Gastroesophageal sphincter (tissue), 3 donors: ENCODE results near the gene EPS8L3.
A peak's percentile ranks its signal among the peaks of the same experiment; 100 is the strongest.

Experiments used
- EP300 ChIP-seq: sonication (generic); formaldehyde crosslinking; IDR thresholded peaks from one replicate; pipeline ENCODE4 v1.6.1; 2017; ENCODE audit warnings: antibody characterized with exemption, mild to moderate bottlenecking
- POLR2AphosphoS5 ChIP-seq: sonication (generic); formaldehyde crosslinking; IDR thresholded peaks from one replicate; pipeline ENCODE4 v1.6.1; 2017; ENCODE audit warnings: antibody characterized with exemption
- TF ChIP-seq, protein P1 (sequence below), 4 experiments: fragments of 200-600 bp in 2 of 4; fragments of 450-650 bp in 2 of 4; sonication (generic) in 1 of 4; IDR thresholded peaks; one replicate each; pipeline ENCODE4 v1.5.1; 2017 to 2019; ENCODE audit warnings: antibody characterized with exemption in 4 of 4, mild to moderate bottlenecking in 2 of 4, moderate library complexity in 2 of 4

DNA sequence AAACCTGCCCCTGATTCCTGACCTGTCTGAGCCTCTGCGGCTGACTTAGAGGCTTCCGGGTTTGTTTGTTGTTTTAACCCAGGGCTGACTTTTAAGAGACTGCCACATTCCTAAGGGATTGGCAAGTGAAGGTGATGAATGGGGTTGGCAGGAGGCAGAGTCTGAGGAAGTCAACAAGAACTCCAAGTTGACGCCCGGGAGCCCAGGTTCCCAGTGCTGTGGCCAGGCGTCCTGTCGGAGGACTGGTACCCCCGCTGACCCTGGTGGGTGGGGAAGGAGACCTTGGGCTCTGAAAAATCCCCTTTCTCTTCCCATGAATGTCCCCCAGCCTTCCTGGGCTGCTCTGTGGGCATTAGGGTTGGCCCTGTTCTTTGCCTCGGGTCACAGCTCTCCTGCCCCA, 19.7 kb upstream of the EPS8L3 start:
- TF ChIP-seq, protein P1, sequence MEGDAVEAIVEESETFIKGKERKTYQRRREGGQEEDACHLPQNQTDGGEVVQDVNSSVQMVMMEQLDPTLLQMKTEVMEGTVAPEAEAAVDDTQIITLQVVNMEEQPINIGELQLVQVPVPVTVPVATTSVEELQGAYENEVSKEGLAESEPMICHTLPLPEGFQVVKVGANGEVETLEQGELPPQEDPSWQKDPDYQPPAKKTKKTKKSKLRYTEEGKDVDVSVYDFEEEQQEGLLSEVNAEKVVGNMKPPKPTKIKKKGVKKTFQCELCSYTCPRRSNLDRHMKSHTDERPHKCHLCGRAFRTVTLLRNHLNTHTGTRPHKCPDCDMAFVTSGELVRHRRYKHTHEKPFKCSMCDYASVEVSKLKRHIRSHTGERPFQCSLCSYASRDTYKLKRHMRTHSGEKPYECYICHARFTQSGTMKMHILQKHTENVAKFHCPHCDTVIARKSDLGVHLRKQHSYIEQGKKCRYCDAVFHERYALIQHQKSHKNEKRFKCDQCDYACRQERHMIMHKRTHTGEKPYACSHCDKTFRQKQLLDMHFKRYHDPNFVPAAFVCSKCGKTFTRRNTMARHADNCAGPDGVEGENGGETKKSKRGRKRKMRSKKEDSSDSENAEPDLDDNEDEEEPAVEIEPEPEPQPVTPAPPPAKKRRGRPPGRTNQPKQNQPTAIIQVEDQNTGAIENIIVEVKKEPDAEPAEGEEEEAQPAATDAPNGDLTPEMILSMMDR (IDR thresholded peaks at IDR 0.05) = no peak
- TF ChIP-seq POLR2AphosphoS5 = peak; percentile 68
- TF ChIP-seq EP300 = no peak
